IPS-18a (cell line): ENCODE results near the gene MIR17HG.

Experiments used
- H3K27ac ChIP-seq: one replicate; pipeline ENCODE4 v1.5.1; 2013; ENCODE audit warnings: low read length
- H3K27me3 ChIP-seq: one replicate; pipeline ENCODE4 v1.6.1; 2013; ENCODE audit warnings: mild to moderate bottlenecking, low read length; ENCODE audit not compliant: control insufficient read depth, insufficient read depth
- H3K36me3 ChIP-seq: one replicate; pipeline ENCODE4 v1.6.1; 2013; ENCODE audit warnings: low read depth, low read length; ENCODE audit not compliant: control insufficient read depth
- H3K4me1 ChIP-seq: one replicate; pipeline ENCODE4 v1.6.1; 2013; ENCODE audit warnings: low read depth, low read length; ENCODE audit not compliant: control insufficient read depth
- H3K4me3 ChIP-seq: one replicate; pipeline ENCODE4 v1.5.1; 2013; ENCODE audit warnings: low read length
- H3K9ac ChIP-seq: one replicate; pipeline ENCODE4 v1.6.1; 2013; ENCODE audit warnings: mild to moderate bottlenecking, low read length, moderate library complexity
- H3K9me3 ChIP-seq: one replicate; pipeline ENCODE4 v1.6.1; 2013; ENCODE audit warnings: low read depth, low read length; ENCODE audit not compliant: control insufficient read depth

MIR17HG gene

DNA sequence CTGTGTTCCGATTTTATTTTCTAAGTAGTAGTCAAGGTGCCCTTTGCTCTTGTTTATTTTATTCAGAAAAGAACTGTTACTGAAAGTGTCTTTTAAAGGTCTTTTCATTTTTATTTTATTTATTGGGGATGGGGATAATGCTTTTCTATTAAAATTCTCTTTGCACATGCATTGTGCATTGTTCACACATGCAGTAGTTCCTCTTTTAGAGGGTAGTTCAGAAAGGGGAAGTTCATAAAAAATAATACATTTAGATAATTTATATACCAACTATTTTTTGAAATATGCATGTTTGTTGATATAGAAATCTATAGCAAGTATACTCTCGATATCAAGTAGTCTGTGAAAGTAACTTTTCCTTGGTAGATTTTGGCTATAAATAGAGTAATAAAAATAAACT lies 54.4 kb downstream of the MIR17HG start:
- no peaks in the 10 kb centered on the region for H3K36me3 ChIP-seq
- H3K4me3 ChIP-seq = no peak overlapping the region
- H3K4me1 ChIP-seq = peaks cover 3% of the 10 kb centered on the region
- H3K9ac ChIP-seq = no peak overlapping the region
- H3K9me3 ChIP-seq = no peaks in the 10 kb centered on the region
- H3K27ac ChIP-seq = no peak overlapping the region
- H3K27me3 ChIP-seq = peaks cover 46% of the 10 kb centered on the region
